ENCODE data around the gene TET3.

DNA sequence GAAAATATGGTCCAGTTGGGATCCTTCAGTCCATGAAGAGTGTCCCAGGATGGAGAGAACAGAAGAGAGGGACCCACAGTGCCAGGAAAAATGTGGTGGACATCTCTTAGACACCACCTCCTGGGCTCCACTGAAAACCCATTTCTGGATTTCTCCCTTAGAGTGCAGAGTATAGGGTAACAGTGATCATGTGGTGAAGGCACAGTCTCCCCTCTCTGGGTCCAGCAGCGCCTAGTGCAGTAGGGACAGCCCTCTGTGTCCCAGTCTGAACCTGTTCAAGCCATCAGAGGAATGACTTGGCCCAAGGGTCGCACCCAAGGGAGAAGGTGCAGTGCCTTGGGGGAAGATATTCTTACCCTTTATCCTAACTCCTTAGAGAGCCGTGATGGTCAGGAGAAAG is 30.1 kb downstream of the TET3 start:
- no peak for TF ChIP-seq POLR2A (IDR thresholded peaks at IDR 0.05)
- no peak for TF ChIP-seq POLR2AphosphoS5 (IDR thresholded peaks at IDR 0.05)
- TF ChIP-seq, protein P1, sequence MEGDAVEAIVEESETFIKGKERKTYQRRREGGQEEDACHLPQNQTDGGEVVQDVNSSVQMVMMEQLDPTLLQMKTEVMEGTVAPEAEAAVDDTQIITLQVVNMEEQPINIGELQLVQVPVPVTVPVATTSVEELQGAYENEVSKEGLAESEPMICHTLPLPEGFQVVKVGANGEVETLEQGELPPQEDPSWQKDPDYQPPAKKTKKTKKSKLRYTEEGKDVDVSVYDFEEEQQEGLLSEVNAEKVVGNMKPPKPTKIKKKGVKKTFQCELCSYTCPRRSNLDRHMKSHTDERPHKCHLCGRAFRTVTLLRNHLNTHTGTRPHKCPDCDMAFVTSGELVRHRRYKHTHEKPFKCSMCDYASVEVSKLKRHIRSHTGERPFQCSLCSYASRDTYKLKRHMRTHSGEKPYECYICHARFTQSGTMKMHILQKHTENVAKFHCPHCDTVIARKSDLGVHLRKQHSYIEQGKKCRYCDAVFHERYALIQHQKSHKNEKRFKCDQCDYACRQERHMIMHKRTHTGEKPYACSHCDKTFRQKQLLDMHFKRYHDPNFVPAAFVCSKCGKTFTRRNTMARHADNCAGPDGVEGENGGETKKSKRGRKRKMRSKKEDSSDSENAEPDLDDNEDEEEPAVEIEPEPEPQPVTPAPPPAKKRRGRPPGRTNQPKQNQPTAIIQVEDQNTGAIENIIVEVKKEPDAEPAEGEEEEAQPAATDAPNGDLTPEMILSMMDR (IDR thresholded peaks at IDR 0.05), result no peak
